Measurements from ENCODE around the gene HPS6.

Gene HPS6

DNA sequence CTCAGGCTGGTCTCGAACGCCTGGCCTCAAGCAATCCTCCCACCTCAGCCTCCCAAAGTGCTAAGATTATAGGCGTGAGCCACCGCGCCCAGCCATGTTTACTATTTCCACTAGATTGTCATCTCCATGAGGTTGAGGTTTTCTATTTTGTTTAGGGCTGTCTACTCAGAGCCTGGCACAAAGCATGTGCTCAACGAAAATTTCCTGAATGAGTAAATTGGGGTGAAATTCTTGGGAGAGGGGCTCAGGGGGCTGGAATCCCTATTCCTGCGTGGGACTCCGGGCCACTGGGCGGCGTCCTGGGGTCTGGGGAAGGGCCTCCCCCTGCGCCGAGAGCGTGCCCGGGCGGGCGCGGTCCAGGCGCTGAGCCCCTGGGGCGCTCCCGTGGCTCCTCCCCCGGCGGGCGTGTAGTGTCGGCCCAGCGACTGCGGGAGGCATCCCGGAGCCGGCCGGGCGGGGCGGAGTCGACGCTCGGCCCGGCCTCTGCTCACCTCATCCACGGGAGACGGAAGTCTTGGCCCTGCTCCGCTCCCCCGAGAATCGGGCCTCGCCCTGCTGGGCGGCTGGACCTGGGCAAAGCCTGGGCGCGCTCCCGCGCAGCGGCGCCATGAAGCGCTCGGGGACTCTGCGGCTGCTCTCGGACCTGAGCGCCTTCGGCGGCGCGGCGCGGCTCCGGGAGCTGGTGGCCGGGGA lies at the start of gene HPS6:
Gene HPS6, plus strand, starts transcription at position 482 of the 693 bp plus-strand sequence. Its CDS starts 126 bp downstream, at position 608.
- TF ChIP-seq, protein P1, sequence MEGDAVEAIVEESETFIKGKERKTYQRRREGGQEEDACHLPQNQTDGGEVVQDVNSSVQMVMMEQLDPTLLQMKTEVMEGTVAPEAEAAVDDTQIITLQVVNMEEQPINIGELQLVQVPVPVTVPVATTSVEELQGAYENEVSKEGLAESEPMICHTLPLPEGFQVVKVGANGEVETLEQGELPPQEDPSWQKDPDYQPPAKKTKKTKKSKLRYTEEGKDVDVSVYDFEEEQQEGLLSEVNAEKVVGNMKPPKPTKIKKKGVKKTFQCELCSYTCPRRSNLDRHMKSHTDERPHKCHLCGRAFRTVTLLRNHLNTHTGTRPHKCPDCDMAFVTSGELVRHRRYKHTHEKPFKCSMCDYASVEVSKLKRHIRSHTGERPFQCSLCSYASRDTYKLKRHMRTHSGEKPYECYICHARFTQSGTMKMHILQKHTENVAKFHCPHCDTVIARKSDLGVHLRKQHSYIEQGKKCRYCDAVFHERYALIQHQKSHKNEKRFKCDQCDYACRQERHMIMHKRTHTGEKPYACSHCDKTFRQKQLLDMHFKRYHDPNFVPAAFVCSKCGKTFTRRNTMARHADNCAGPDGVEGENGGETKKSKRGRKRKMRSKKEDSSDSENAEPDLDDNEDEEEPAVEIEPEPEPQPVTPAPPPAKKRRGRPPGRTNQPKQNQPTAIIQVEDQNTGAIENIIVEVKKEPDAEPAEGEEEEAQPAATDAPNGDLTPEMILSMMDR (IDR thresholded peaks at IDR 0.05; ENCODE audit: low read depth, low read length, poor library complexity, severe bottlenecking): peak; percentile 66
- TF ChIP-seq EZH2phosphoT487 (IDR thresholded peaks at IDR 0.05; ENCODE audit: borderline replicate concordance, low read length): no peak
- Histone ChIP-seq H4K20me1 (ENCODE audit: control insufficient read depth, insufficient read depth, low read depth, low read length) (peaks cover 11% of the 10 kb centered on the region), H3K27me3 (ENCODE audit: control insufficient read depth, low read length) (no peaks in the 10 kb centered on the region), H3K4me1 (ENCODE audit: control insufficient read depth, low read length) (peaks cover 35% of the 10 kb centered on the region), H3K79me2 (ENCODE audit: control insufficient read depth, low read length) (peaks cover 45% of the 10 kb centered on the region), H3K9me2 (replicated peaks; ENCODE audit: control insufficient read depth, low read length) (no peaks in the 10 kb centered on the region), H3K36me3 (ENCODE audit: control insufficient read depth, low read length) (peaks cover 41% of the 10 kb centered on the region), H3K4me2 (ENCODE audit: low read length) (peak within 1 kb of the TSS; percentile 90), H3K27ac (ENCODE audit: low read depth, low read length) (peak within 1 kb of the TSS; percentile 46), H3K9me3 (ENCODE audit: control insufficient read depth, insufficient read depth, low read length) (no peaks in the 10 kb centered on the region), H3K4me3 (ENCODE audit: low read length) (peak within 1 kb of the TSS; percentile 94), H3F3A (ENCODE audit: control insufficient read depth, insufficient read depth) (no peaks in the 10 kb centered on the region)

DNA sequence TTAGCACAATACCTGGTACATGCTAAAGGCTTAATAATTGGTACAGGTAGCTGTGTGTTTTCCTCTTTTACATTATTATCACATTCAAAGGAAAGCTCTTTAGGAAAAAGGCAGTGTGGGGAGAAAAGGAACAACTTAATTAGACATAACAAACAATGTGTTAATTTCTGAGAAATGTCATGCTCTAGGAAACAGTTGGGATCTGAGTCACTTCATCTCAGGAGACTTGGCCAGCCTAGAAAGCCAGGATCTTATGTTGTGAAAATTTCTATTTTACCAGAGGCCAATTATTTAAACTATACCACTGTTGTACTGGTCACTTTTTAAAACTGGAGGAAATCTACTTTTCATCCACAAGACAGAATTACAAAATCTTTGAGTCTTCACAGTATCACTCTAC lies 48.7 kb upstream of the HPS6 start:
- no peaks in the 10 kb centered on the region; the same call in 1 of the 2 replicates for H3K9me3 ChIP-seq (ENCODE audit: control insufficient read depth, insufficient read depth, low read length)
- no peak overlapping the region for H3K4me3 ChIP-seq (ENCODE audit: low read length)
- no peaks in the 10 kb centered on the region for H3F3A ChIP-seq (ENCODE audit: control insufficient read depth, insufficient read depth)
- no peaks in the 10 kb centered on the region for H4K20me1 ChIP-seq (ENCODE audit: control insufficient read depth, insufficient read depth, low read depth, low read length)
- no peaks in the 10 kb centered on the region for H3K36me3 ChIP-seq (ENCODE audit: control insufficient read depth, low read length)
- H3K27me3 ChIP-seq (ENCODE audit: control insufficient read depth, low read length): no peaks in the 10 kb centered on the region
- H3K4me2 ChIP-seq (ENCODE audit: low read length): no peak overlapping the region
- no peak overlapping the region for H3K27ac ChIP-seq (ENCODE audit: low read depth, low read length)
- no peak for TF ChIP-seq EZH2phosphoT487 (IDR thresholded peaks at IDR 0.05; ENCODE audit: borderline replicate concordance, low read length)
- TF ChIP-seq, protein P1 (IDR thresholded peaks at IDR 0.05; ENCODE audit: low read depth, low read length, poor library complexity, severe bottlenecking): no peak
- H3K79me2 ChIP-seq (ENCODE audit: control insufficient read depth, low read length): no peaks in the 10 kb centered on the region
- H3K4me1 ChIP-seq (ENCODE audit: control insufficient read depth, low read length): no peaks in the 10 kb centered on the region
- no peaks in the 10 kb centered on the region for H3K9me2 ChIP-seq (replicated peaks; ENCODE audit: control insufficient read depth, low read length)

DNA sequence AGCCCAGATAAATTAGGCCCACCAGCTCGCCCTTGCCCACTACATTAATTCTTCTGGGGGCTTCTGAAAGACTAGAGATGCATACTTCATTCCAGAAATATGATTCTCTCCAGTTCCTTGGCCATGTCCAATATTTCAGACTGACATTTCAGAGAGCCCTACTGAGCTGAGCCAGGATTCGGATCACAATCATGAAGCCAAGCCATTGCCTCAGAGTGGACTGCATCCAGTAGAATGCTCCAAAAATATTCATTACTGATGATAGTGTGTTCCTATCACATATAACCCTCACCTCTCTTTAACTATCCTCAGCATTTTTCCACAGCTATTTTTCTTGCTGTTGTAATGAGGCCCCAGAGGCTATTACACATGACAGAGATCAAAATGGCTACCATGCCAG lies 47.9 kb upstream of the HPS6 start:
- Histone ChIP-seq H3K79me2 (ENCODE audit: control insufficient read depth, low read length) (no peaks in the 10 kb centered on the region), H4K20me1 (ENCODE audit: control insufficient read depth, insufficient read depth, low read depth, low read length) (no peaks in the 10 kb centered on the region), H3K9me3 (ENCODE audit: control insufficient read depth, insufficient read depth, low read length) (no peaks in the 10 kb centered on the region; the same call in 1 of the 2 replicates), H3K9me2 (replicated peaks; ENCODE audit: control insufficient read depth, low read length) (no peaks in the 10 kb centered on the region), H3K4me2 (ENCODE audit: low read length) (no peak overlapping the region), H3F3A (ENCODE audit: control insufficient read depth, insufficient read depth) (no peaks in the 10 kb centered on the region), H3K4me3 (ENCODE audit: low read length) (no peak overlapping the region), H3K27me3 (ENCODE audit: control insufficient read depth, low read length) (no peaks in the 10 kb centered on the region), H3K27ac (ENCODE audit: low read depth, low read length) (no peak overlapping the region), H3K36me3 (ENCODE audit: control insufficient read depth, low read length) (peaks cover 4% of the 10 kb centered on the region), H3K4me1 (ENCODE audit: control insufficient read depth, low read length) (no peaks in the 10 kb centered on the region)
- no peak for TF ChIP-seq EZH2phosphoT487 (IDR thresholded peaks at IDR 0.05; ENCODE audit: borderline replicate concordance, low read length)
- TF ChIP-seq, protein P1 (IDR thresholded peaks at IDR 0.05; ENCODE audit: low read depth, low read length, poor library complexity, severe bottlenecking): no peak
